Osteoblast (primary cell): Measurements from ENCODE around the gene PARVG. TPM values are rescaled to one million over a fixed set of nuclear protein-coding genes. Genes with fewer than 3 reads are reported as not detected.
A peak's percentile ranks its signal among the peaks of the same experiment; 100 is the strongest.

Experiments used
- DNase-seq: peaks from one replicate; pipeline ENCODE4 v3.0.0; 2011; ENCODE audit warnings: low spot score, mixed read lengths; ENCODE audit not compliant: insufficient read length; ENCODE audit errors: missing footprints
- H2AFZ ChIP-seq: 2 replicates; pipeline ENCODE4 v1.6.0; 2011; ENCODE audit warnings: mild to moderate bottlenecking, low read length
- H3K27ac ChIP-seq: 2 replicates; pipeline ENCODE4 v1.5.1; 2011; ENCODE audit warnings: mild to moderate bottlenecking, low read depth, low read length, moderate library complexity
- H3K27me3 ChIP-seq: 2 replicates; pipeline ENCODE4 v1.6.0; 2012; ENCODE audit warnings: mild to moderate bottlenecking, control low read depth, inconsistent platforms, low read length, moderate library complexity; ENCODE audit not compliant: insufficient read depth
- H3K36me3 ChIP-seq: 2 replicates; pipeline ENCODE4 v1.5.1; 2011; ENCODE audit warnings: mild to moderate bottlenecking, low read length, control low read depth, moderate library complexity; ENCODE audit not compliant: insufficient read depth
- H3K4me1 ChIP-seq: 2 replicates; pipeline ENCODE4 v1.5.1; 2011; ENCODE audit warnings: mild to moderate bottlenecking, low read length, control low read depth, moderate library complexity; ENCODE audit not compliant: insufficient read depth
- H3K4me2 ChIP-seq: 2 replicates; pipeline ENCODE4 v1.6.0; 2011; ENCODE audit warnings: mild to moderate bottlenecking, low read length; ENCODE audit not compliant: insufficient read depth
- H3K4me3 ChIP-seq: fragments of 200-600 bp; sonication (generic); 3 replicates; pipeline ENCODE4 v1.5.1; 2012; ENCODE audit warnings: mild to moderate bottlenecking, low read length, inconsistent platforms; ENCODE audit not compliant: insufficient read depth
- H3K79me2 ChIP-seq: 2 replicates; pipeline ENCODE4 v1.6.0; 2012; ENCODE audit warnings: mild to moderate bottlenecking, low read length, control low read depth, inconsistent platforms; ENCODE audit not compliant: insufficient read depth
- H3K9me3 ChIP-seq: 2 replicates; pipeline ENCODE4 v1.5.1; 2011; ENCODE audit warnings: low read depth, low read length, control low read depth
- H4K20me1 ChIP-seq: 2 replicates; pipeline ENCODE4 v1.6.0; 2012; ENCODE audit warnings: mild to moderate bottlenecking, low read length, control low read depth; ENCODE audit not compliant: insufficient read depth
- CTCF ChIP-seq: IDR thresholded peaks from 2 replicates; pipeline ENCODE4 v1.5.1; 2011; ENCODE audit warnings: mild to moderate bottlenecking, low read depth, low read length, moderate library complexity; ENCODE audit errors: extremely low read depth
- total RNA-seq: library from RNA; depleted of rRNA; stranded (reverse); fragments of >200 nt; gene quantifications from 2 replicates; pipeline ENCODE4 v1.2.3, GENCODE V29; 2012

Gene PARVG
- total RNA-seq, 1 donor = 1.1 TPM

GRCh38 chr22:44211256-44211945, 30.7 kb downstream of the PARVG start:
- peak; percentile 68 for DNase-seq
- Histone ChIP-seq H4K20me1 (no peaks in the 10 kb centered on the region), H3K4me1 (peaks cover 21% of the 10 kb centered on the region), H3K9me3 (no peaks in the 10 kb centered on the region), H3K4me3 (no peak overlapping the region), H3K79me2 (no peaks in the 10 kb centered on the region), H3K4me2 (peak overlapping the region; percentile 65), H2AFZ (peak overlapping the region; percentile 69), H3K27me3 (no peaks in the 10 kb centered on the region), H3K36me3 (no peaks in the 10 kb centered on the region), H3K27ac (no peak overlapping the region)
- TF ChIP-seq CTCF = no peak

- DNase-seq = no peak
Measured at GRCh38 chr22:44211946-44212930, 31.5 kb downstream of the PARVG start.

GRCh38 chr22:44212936-44213335, 32.2 kb downstream of the PARVG start:
- Histone ChIP-seq H3K9me3 (no peaks in the 10 kb centered on the region), H2AFZ (no peak overlapping the region), H3K79me2 (no peaks in the 10 kb centered on the region), H4K20me1 (no peaks in the 10 kb centered on the region), H3K27ac (no peak overlapping the region), H3K4me3 (no peak overlapping the region), H3K4me2 (no peak overlapping the region), H3K27me3 (no peaks in the 10 kb centered on the region), H3K36me3 (no peaks in the 10 kb centered on the region), H3K4me1 (peaks cover 21% of the 10 kb centered on the region)
- DNase-seq = no peak
- TF ChIP-seq CTCF = no peak

More at GRCh38 chr22:44211946-44212930, 31.5 kb downstream of the PARVG start:
- Histone ChIP-seq H4K20me1 (no peaks in the 10 kb centered on the region), H3K4me3 (no peak overlapping the region), H3K36me3 (no peaks in the 10 kb centered on the region), H3K4me2 (peak overlapping the region; percentile 50), H3K27me3 (no peaks in the 10 kb centered on the region), H3K9me3 (no peaks in the 10 kb centered on the region), H3K27ac (no peak overlapping the region), H2AFZ (peak overlapping the region; percentile 69), H3K79me2 (no peaks in the 10 kb centered on the region), H3K4me1 (peaks cover 21% of the 10 kb centered on the region)
- TF ChIP-seq CTCF = no peak
